ENCODE data around the gene ALDH1L1. TPM values are rescaled to one million over a fixed set of nuclear protein-coding genes. Genes with fewer than 3 reads are reported as not detected.

Gene ALDH1L1
- total RNA-seq = 36.1 TPM

DNA sequence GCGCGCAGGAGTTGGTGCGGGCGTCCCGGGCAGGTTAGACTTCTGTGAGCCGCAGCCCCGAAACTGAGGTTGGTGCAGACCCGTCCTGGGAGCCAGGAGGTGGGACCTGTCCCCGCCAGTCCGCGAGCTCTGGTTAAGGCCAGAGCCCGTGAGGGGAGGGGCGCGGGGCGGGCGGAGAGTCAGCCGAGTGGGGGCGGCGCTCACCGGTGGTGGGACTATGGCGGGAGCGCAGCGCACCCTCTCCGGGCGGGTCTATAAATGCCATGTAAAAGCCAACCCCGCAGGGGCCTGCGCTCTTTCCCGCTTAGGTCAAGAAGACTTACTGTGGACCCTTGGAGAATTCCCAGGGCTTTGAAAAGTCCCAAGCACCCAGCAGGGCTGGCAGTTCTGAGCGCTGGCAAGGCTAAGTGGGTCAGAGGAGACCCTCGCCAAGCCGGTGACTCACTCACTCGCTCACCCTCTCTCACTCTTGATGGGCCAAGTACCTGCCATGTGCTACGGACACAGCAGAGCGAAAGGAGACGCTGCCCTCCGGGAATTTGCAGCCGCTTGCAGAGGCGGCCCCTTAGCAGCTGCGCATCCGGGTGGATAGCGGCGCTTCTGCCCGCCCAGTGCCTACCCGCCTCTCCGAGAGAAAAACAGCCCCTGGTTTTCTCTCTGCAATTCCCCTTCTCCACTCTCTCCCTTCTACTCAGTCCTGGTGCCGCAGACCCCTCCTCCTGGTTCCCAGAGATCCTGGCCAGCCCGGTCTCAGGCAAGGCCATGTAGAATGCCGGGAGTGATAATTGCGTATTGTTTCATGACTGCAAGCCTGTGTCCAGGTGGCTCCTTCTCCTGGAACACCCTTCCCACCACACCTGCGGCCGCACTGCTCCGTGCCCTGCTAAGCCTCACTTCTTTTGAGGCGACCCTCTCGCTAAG is at the start of gene ALDH1L1:
ALDH1L1 (minus strand) TSS at position 110 of the 921 bp plus-strand sequence. CDS start 19,607 bp downstream, outside the sequence.
- H3K9me3 ChIP-seq = no peaks in the 10 kb centered on the region
- intact Hi-C loops (cut with DNase I) = loop anchor here (1.0 to 5.0 kb wide), 5 partner anchors 26 to 207 kb away; partner anchors contain the start of gene KLF15
- H3K4me3 ChIP-seq = peak within 1 kb of the TSS; percentile 74 to 90
- peaks cover 10 to 15% of the 10 kb centered on the region in 2 donors for H3K4me1 ChIP-seq
- H3K27me3 ChIP-seq = no peaks in the 10 kb centered on the region
- H3K36me3 ChIP-seq = no peaks in the 10 kb centered on the region
- DNase-seq (ENCODE audit: low spot score in 2 of 2) = peak; percentile 73 to 96
- TF ChIP-seq CTCF (IDR thresholded peaks at IDR 0.05) = no peak
- H3K27ac ChIP-seq = peak within 1 kb of the TSS; percentile 98 to 99

- TF ChIP-seq CTCF (IDR thresholded peaks at IDR 0.05) = no peak
- Histone ChIP-seq H3K4me3 (no peak overlapping the region), H3K36me3 (no peaks in the 10 kb centered on the region), H3K27me3 (no peaks in the 10 kb centered on the region), H3K27ac (peak overlapping the region in 1 of 2 donors; percentile 28), H3K9me3 (peaks cover 0 to 7% of the 10 kb centered on the region in 2 donors), H3K4me1 (peaks cover 0 to 5% of the 10 kb centered on the region in 2 donors)
- intact Hi-C loops (cut with DNase I) = no loop called here
- no peak for DNase-seq (ENCODE audit: low spot score in 2 of 2)
Observed at GRCh38 chr3:126226374-126226773, 46.0 kb upstream of the ALDH1L1 start.

- intact Hi-C loops (cut with DNase I) = no loop called here
- no peaks in the 10 kb centered on the region for H3K9me3 ChIP-seq
- no peaks in the 10 kb centered on the region for H3K36me3 ChIP-seq
- peaks cover 0 to 14% of the 10 kb centered on the region in 2 donors for H3K4me1 ChIP-seq
- no peaks in the 10 kb centered on the region for H3K27me3 ChIP-seq
- no peak for DNase-seq (ENCODE audit: low spot score in 2 of 2)
- TF ChIP-seq CTCF (IDR thresholded peaks at IDR 0.05) = no peak
- no peak overlapping the region for H3K27ac ChIP-seq
- no peak overlapping the region for H3K4me3 ChIP-seq
Observed at GRCh38 chr3:126216416-126216815, 36.0 kb upstream of the ALDH1L1 start.

- intact Hi-C loops (cut with DNase I) = loop anchor here (1.0 to 2.0 kb wide), 4 partner anchors 15 to 143 kb away; partner anchors contain the start of genes KLF15 and SLC41A3
- Histone ChIP-seq H3K4me1 (peaks cover 5 to 27% of the 10 kb centered on the region in 2 donors), H3K36me3 (no peaks in the 10 kb centered on the region), H3K27me3 (no peaks in the 10 kb centered on the region), H3K27ac (peak overlapping the region; percentile 86 to 89), H3K9me3 (no peaks in the 10 kb centered on the region), H3K4me3 (peak overlapping the region; percentile 41 to 69)
- no peak for DNase-seq (ENCODE audit: low spot score in 2 of 2)
- TF ChIP-seq CTCF (IDR thresholded peaks at IDR 0.05) = no peak
Observed at GRCh38 chr3:126213379-126214028, 33.1 kb upstream of the ALDH1L1 start.

DNA sequence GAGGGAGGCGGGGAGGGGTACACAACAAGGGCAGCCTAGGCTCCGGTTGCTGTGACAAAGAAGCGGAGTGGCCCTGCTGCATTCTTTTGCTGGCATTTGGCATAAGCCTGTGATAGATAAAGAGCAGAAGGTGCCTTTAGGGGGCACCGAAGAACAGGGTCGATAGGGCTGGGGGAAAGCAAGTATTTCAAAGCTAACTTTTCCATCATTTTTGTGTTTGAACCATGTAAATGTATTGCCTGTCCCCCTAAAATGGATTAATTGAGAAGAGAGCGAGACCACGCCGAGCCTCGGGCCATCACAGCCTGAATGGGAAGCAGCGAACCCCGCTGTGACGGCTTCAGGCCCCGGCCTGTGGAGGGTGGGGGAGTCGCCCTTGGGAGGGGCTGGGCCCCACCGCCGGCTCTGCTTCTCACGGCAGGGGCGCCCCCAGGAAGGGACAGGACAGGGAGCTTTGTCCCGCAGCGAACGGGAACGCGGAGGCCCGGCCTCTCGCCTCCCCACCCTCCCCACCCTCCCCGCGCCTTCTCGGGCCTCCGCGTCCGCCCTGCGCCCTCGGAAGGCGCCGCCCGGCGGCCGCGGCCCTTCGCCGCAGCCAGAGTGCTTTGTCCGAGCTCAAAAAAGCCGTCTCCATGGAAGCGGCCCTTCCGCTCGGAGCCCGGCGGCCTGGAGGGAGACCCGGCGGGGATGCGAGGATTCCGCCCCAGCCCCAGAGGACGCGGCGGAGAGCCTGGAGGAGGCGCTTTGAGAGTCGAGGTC is 32.4 kb upstream of the ALDH1L1 start:
- Histone ChIP-seq H3K36me3 (no peaks in the 10 kb centered on the region), H3K4me1 (peaks cover 8 to 33% of the 10 kb centered on the region in 2 donors), H3K9me3 (no peaks in the 10 kb centered on the region), H3K27ac (peak overlapping the region; percentile 86 to 89), H3K4me3 (peak overlapping the region; percentile 41 to 69), H3K27me3 (no peaks in the 10 kb centered on the region)
- DNase-seq (ENCODE audit: low spot score in 2 of 2) = peak in 1 of 2 donors; percentile 77
- peak; percentile 43 to 70 (median 68) for TF ChIP-seq CTCF (IDR thresholded peaks at IDR 0.05)
- intact Hi-C loops (cut with DNase I) = loop anchor here (1.0 to 2.0 kb wide), 4 partner anchors 14 to 144 kb away; partner anchors contain the start of genes KLF15 and SLC41A3

All from ascending aorta (tissue), 2 donors.